GM23338 (cell line): Measurements from ENCODE around the gene KRTAP4-12. TPM values are rescaled to one million over a fixed set of nuclear protein-coding genes. Genes with fewer than 3 reads are reported as not detected.

Experiments used
- ATAC-seq: fragments of 200-7000 bp; cut with Tn5 transposase; 3 replicates; pipeline ENCODE4 v1.9.1; 2020
- DNase-seq: peaks from one replicate; pipeline ENCODE4 v3.0.0-alpha.2; 2015; ENCODE audit warnings: low spot score
- H2AFZ ChIP-seq: fragments of 200-600 bp; sonication (generic); 2 replicates; pipeline ENCODE4 v1.8.0; 2016; ENCODE audit warnings: antibody characterized with exemption, mild to moderate bottlenecking, moderate library complexity
- H3F3A ChIP-seq: fragments of 200-600 bp; sonication (generic); replicated peaks from 2 replicates; pipeline ENCODE4 v1.8.0; 2017; ENCODE audit warnings: antibody characterized with exemption, mixed run types, low read depth
- H3K27ac ChIP-seq: fragments of 200-600 bp; sonication (generic); 2 replicates; pipeline ENCODE4 v1.6.1; 2016; ENCODE audit warnings: low read depth
- H3K27me3 ChIP-seq: fragments of 200-600 bp; sonication (generic); 2 replicates; pipeline ENCODE4 v1.8.0; 2016; ENCODE audit warnings: mild to moderate bottlenecking, mixed run types, moderate library complexity; ENCODE audit not compliant: insufficient read depth
- H3K36me3 ChIP-seq: fragments of 200-600 bp; sonication (generic); 2 replicates; pipeline ENCODE4 v1.8.0; 2016; ENCODE audit warnings: mild to moderate bottlenecking; ENCODE audit not compliant: insufficient read depth
- H3K4me1 ChIP-seq: fragments of 200-600 bp; sonication (generic); 2 replicates; pipeline ENCODE4 v1.8.0; 2016; ENCODE audit warnings: mild to moderate bottlenecking, moderate library complexity; ENCODE audit not compliant: insufficient read depth
- H3K4me2 ChIP-seq: fragments of 200-600 bp; sonication (generic); 2 replicates; pipeline ENCODE4 v1.7.1; 2017; ENCODE audit warnings: mixed run types
- H3K4me3 ChIP-seq: fragments of 200-600 bp; sonication (generic); 2 replicates; pipeline ENCODE4 v1.6.1; 2016; ENCODE audit warnings: mixed run types
- H3K79me2 ChIP-seq: fragments of 200-600 bp; sonication (generic); replicated peaks from 2 replicates; pipeline ENCODE4 v1.8.0; 2017; ENCODE audit warnings: mild to moderate bottlenecking; ENCODE audit not compliant: insufficient read depth
- H3K9me2 ChIP-seq: fragments of 200-600 bp; sonication (generic); 2 replicates; pipeline ENCODE4 v1.8.0; 2017; ENCODE audit not compliant: insufficient read depth
- H4K20me1 ChIP-seq: fragments of 200-600 bp; sonication (generic); replicated peaks from 2 replicates; pipeline ENCODE4 v1.8.0; 2017; ENCODE audit warnings: mild to moderate bottlenecking; ENCODE audit not compliant: insufficient read depth
- H3K27ac Mint-ChIP-seq: 2 replicates; pipeline ENCODE4 v1.8.0; 2020; ENCODE audit warnings: inconsistent platforms, mild to moderate bottlenecking, moderate library complexity, mixed read lengths
- H3K27me3 Mint-ChIP-seq: 3 replicates; pipeline ENCODE4 v1.8.0; 2022; ENCODE audit warnings: low read depth, mild to moderate bottlenecking, moderate library complexity, mixed read lengths, inconsistent platforms; ENCODE audit not compliant: insufficient read depth, poor library complexity
- H3K36me3 Mint-ChIP-seq: 3 replicates; pipeline ENCODE4 v1.8.0; 2021; ENCODE audit warnings: low read depth, mild to moderate bottlenecking, inconsistent platforms, moderate library complexity, mixed read lengths
- H3K4me1 Mint-ChIP-seq: 3 replicates; pipeline ENCODE4 v1.8.0; 2020; ENCODE audit warnings: mild to moderate bottlenecking, inconsistent platforms, mixed read lengths
- H3K4me3 Mint-ChIP-seq: 3 replicates; pipeline ENCODE4 v1.8.0; 2021; ENCODE audit warnings: moderate library complexity, mild to moderate bottlenecking, inconsistent platforms, mixed read lengths
- H3K9me3 Mint-ChIP-seq: 3 replicates; pipeline ENCODE4 v1.8.0; 2020; ENCODE audit warnings: moderate library complexity, mild to moderate bottlenecking, inconsistent platforms, mixed read lengths
- CREB1 ChIP-seq: fragments of 250-450 bp; sonication (Bioruptor Pico); IDR thresholded peaks from 2 replicates; pipeline ENCODE4 v1.5.0; 2020; ENCODE audit warnings: low read depth, mild to moderate bottlenecking, moderate library complexity
- CTCF ChIP-seq, 2 experiments: fragments of 200-600 bp in 1 of 2; sonication (generic) in 1 of 2; conservative IDR thresholded peaks; 2 replicates each; pipeline versions ENCODE4 v1.5.1 to v1.6.1; 2016 to 2017; ENCODE audit warnings: antibody characterized with exemption in 2 of 2, low read depth in 2 of 2, mild to moderate bottlenecking in 2 of 2, moderate library complexity in 1 of 2
- EZH2 ChIP-seq: fragments of 200-600 bp; sonication (generic); IDR thresholded peaks from one replicate; pipeline ENCODE4 v1.8.0; 2017; ENCODE audit warnings: antibody characterized with exemption, mild to moderate bottlenecking, low read depth; ENCODE audit not compliant: unreplicated experiment
- EZH2phosphoT487 ChIP-seq: fragments of 200-600 bp; sonication (generic); IDR thresholded peaks from one replicate; pipeline ENCODE4 v1.8.1; 2018; ENCODE audit warnings: antibody characterized with exemption; ENCODE audit not compliant: unreplicated experiment
- JUNB ChIP-seq: IDR thresholded peaks from one replicate; pipeline ENCODE4 v1.6.1; 2016; ENCODE audit warnings: antibody characterized with exemption; ENCODE audit not compliant: unreplicated experiment
- NANOG ChIP-seq: IDR thresholded peaks from 2 replicates; pipeline ENCODE4 v1.6.1; 2016; ENCODE audit warnings: antibody characterized with exemption, borderline replicate concordance
- POLR2AphosphoS5 ChIP-seq: IDR thresholded peaks from 2 replicates; pipeline ENCODE4 v1.6.1; 2016; ENCODE audit warnings: antibody characterized with exemption, low read depth
- REST ChIP-seq: IDR thresholded peaks from one replicate; pipeline ENCODE4 v1.6.1; 2018; ENCODE audit warnings: antibody characterized with exemption; ENCODE audit not compliant: unreplicated experiment
- STAT1 ChIP-seq: IDR thresholded peaks from one replicate; pipeline ENCODE4 v1.6.1; 2016; ENCODE audit warnings: antibody characterized with exemption; ENCODE audit not compliant: unreplicated experiment
- ZNF114 ChIP-seq: fragments of 250-450 bp; sonication (Bioruptor Pico); IDR thresholded peaks from 2 replicates; pipeline ENCODE4 v1.5.0; 2020; ENCODE audit warnings: mild to moderate bottlenecking, moderate library complexity
- ZNF331 ChIP-seq: fragments of 250-450 bp; sonication (Bioruptor Pico); IDR thresholded peaks from 2 replicates; pipeline ENCODE4 v1.5.0; 2020; ENCODE audit warnings: low read depth, mild to moderate bottlenecking, moderate library complexity
- polyA plus RNA-seq: library from polyadenylated mRNA; unstranded; fragments of >200 nt; fragmentation: Nextera tagmentation; extraction: Ambion mirVana; gene quantifications from 2 replicates; pipeline ENCODE4 v1.2.1, GENCODE V29; 2016
- total RNA-seq: library from RNA; depleted of rRNA; stranded (reverse); fragments of >200 nt; shearing (Covaris generic); gene quantifications from 2 replicates; pipeline ENCODE4 v1.2.3, GENCODE V29; 2014
- TF ChIP-seq, protein P1 (sequence below): fragments of 250-450 bp; sonication (Bioruptor Pico); IDR thresholded peaks from 2 replicates; pipeline ENCODE4 v1.5.0; 2020; ENCODE audit warnings: mild to moderate bottlenecking, moderate library complexity
- TF ChIP-seq, protein P2 (sequence below): IDR thresholded peaks from 2 replicates; pipeline ENCODE4 v1.6.1; 2016; ENCODE audit warnings: antibody characterized with exemption

KRTAP4-12 gene
- total and polyA plus RNA-seq, 2 experiments from 2014 or later = not detected

GRCh38 chr17:41127371-41127770 lies 3.4 kb upstream of the KRTAP4-12 start:
- H3K4me1 ChIP-seq = no peaks in the 10 kb centered on the region
- no peaks in the 10 kb centered on the region for H4K20me1 ChIP-seq
- H3F3A ChIP-seq = no peaks in the 10 kb centered on the region
- no peak overlapping the region for H3K4me2 ChIP-seq
- H3K4me3 ChIP-seq = no peak overlapping the region
- H3K9me2 ChIP-seq = no peaks in the 10 kb centered on the region
- H3K9me3 Mint-ChIP-seq = no peaks in the 10 kb centered on the region; the same call in 2 of the 3 replicates
- no peak overlapping the region for H2AFZ ChIP-seq
- no peak for DNase-seq
- TF ChIP-seq NANOG = no peak
- TF ChIP-seq, protein P1, sequence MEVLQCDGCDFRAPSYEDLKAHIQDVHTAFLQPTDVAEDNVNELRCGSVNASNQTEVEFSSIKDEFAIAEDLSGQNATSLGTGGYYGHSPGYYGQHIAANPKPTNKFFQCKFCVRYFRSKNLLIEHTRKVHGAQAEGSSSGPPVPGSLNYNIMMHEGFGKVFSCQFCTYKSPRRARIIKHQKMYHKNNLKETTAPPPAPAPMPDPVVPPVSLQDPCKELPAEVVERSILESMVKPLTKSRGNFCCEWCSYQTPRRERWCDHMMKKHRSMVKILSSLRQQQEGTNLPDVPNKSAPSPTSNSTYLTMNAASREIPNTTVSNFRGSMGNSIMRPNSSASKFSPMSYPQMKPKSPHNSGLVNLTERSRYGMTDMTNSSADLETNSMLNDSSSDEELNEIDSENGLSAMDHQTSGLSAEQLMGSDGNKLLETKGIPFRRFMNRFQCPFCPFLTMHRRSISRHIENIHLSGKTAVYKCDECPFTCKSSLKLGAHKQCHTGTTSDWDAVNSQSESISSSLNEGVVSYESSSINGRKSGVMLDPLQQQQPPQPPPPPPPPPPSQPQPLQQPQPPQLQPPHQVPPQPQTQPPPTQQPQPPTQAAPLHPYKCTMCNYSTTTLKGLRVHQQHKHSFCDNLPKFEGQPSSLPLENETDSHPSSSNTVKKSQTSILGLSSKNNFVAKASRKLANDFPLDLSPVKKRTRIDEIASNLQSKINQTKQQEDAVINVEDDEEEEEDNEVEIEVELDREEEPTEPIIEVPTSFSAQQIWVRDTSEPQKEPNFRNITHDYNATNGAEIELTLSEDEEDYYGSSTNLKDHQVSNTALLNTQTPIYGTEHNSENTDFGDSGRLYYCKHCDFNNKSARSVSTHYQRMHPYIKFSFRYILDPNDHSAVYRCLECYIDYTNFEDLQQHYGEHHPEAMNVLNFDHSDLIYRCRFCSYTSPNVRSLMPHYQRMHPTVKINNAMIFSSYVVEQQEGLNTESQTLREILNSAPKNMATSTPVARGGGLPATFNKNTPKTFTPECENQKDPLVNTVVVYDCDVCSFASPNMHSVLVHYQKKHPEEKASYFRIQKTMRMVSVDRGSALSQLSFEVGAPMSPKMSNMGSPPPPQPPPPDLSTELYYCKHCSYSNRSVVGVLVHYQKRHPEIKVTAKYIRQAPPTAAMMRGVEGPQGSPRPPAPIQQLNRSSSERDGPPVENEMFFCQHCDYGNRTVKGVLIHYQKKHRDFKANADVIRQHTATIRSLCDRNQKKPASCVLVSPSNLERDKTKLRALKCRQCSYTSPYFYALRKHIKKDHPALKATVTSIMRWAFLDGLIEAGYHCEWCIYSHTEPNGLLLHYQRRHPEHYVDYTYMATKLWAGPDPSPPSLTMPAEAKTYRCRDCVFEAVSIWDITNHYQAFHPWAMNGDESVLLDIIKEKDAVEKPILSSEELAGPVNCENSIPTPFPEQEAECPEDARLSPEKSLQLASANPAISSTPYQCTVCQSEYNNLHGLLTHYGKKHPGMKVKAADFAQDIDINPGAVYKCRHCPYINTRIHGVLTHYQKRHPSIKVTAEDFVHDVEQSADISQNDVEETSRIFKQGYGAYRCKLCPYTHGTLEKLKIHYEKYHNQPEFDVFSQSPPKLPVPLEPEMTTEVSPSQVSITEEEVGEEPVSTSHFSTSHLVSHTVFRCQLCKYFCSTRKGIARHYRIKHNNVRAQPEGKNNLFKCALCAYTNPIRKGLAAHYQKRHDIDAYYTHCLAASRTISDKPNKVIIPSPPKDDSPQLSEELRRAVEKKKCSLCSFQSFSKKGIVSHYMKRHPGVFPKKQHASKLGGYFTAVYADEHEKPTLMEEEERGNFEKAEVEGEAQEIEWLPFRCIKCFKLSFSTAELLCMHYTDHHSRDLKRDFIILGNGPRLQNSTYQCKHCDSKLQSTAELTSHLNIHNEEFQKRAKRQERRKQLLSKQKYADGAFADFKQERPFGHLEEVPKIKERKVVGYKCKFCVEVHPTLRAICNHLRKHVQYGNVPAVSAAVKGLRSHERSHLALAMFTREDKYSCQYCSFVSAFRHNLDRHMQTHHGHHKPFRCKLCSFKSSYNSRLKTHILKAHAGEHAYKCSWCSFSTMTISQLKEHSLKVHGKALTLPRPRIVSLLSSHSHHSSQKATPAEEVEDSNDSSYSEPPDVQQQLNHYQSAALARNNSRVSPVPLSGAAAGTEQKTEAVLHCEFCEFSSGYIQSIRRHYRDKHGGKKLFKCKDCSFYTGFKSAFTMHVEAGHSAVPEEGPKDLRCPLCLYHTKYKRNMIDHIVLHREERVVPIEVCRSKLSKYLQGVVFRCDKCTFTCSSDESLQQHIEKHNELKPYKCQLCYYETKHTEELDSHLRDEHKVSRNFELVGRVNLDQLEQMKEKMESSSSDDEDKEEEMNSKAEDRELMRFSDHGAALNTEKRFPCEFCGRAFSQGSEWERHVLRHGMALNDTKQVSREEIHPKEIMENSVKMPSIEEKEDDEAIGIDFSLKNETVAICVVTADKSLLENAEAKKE (CRISPR knock-in tag) = no peak
- TF ChIP-seq CREB1 (CRISPR knock-in tag) = no peak
- no peak for TF ChIP-seq EZH2phosphoT487
- no peak for TF ChIP-seq ZNF331 (CRISPR knock-in tag)
- no peak for TF ChIP-seq POLR2AphosphoS5
- no peak for TF ChIP-seq REST
- TF ChIP-seq, protein P2, sequence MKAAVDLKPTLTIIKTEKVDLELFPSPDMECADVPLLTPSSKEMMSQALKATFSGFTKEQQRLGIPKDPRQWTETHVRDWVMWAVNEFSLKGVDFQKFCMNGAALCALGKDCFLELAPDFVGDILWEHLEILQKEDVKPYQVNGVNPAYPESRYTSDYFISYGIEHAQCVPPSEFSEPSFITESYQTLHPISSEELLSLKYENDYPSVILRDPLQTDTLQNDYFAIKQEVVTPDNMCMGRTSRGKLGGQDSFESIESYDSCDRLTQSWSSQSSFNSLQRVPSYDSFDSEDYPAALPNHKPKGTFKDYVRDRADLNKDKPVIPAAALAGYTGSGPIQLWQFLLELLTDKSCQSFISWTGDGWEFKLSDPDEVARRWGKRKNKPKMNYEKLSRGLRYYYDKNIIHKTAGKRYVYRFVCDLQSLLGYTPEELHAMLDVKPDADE = no peak
- no peak for TF ChIP-seq EZH2
- no peak for TF ChIP-seq JUNB
- no peak for TF ChIP-seq STAT1
- TF ChIP-seq ZNF114 (CRISPR knock-in tag) = no peak
- no peak for TF ChIP-seq CTCF (conservative IDR thresholded peaks at IDR 0.05; ENCODE audit: low read depth in 2 of 2)
- peaks cover 5% of the 10 kb centered on the region for H3K4me1 Mint-ChIP-seq
- H3K27me3 Mint-ChIP-seq = no peaks in the 10 kb centered on the region
- H3K36me3 Mint-ChIP-seq = no peaks in the 10 kb centered on the region
- H3K79me2 ChIP-seq = no peaks in the 10 kb centered on the region
- H3K36me3 ChIP-seq = no peaks in the 10 kb centered on the region
- no peak overlapping the region for H3K27ac ChIP-seq
- no peaks in the 10 kb centered on the region for H3K27me3 ChIP-seq
- ATAC-seq = no peak
- no peak overlapping the region for H3K27ac Mint-ChIP-seq
- H3K4me3 Mint-ChIP-seq = no peak overlapping the region
